Chondrocyte (in vitro differentiated cells): ENCODE results near the gene CEP350. TPM values are rescaled to one million over a fixed set of nuclear protein-coding genes. Genes with fewer than 3 reads are reported as not detected.
"Not testable (repeated sequence)": the region's sequence is repeated elsewhere in the genome, so short reads cannot be mapped to it uniquely, and the experiment has no call there.

Experiments used
- DNase-seq: peaks from one replicate; pipeline ENCODE4 v3.0.0; 2021; ENCODE audit warnings: mixed read lengths, low spot score
- H3K27ac Mint-ChIP-seq: one replicate; pipeline ENCODE4 v1.8.0; 2021; ENCODE audit warnings: mild to moderate bottlenecking, moderate library complexity, mixed read lengths; ENCODE audit not compliant: unreplicated experiment
- H3K27me3 Mint-ChIP-seq: 2 replicates; pipeline ENCODE4 v1.8.0; 2021; ENCODE audit warnings: low read depth, mixed read lengths
- H3K36me3 Mint-ChIP-seq: 2 replicates; pipeline ENCODE4 v1.8.0; 2021; ENCODE audit warnings: low read depth, mixed read lengths
- H3K4me1 Mint-ChIP-seq: 2 replicates; pipeline ENCODE4 v1.8.0; 2021; ENCODE audit warnings: low read depth, mild to moderate bottlenecking, mixed read lengths
- H3K4me3 Mint-ChIP-seq: one replicate; pipeline ENCODE4 v1.8.0; 2021; ENCODE audit warnings: mild to moderate bottlenecking, moderate library complexity, mixed read lengths; ENCODE audit not compliant: unreplicated experiment
- H3K9me3 Mint-ChIP-seq: 2 replicates; pipeline ENCODE4 v1.8.0; 2021; ENCODE audit warnings: low read depth, mixed read lengths
- CTCF ChIP-seq: fragments of 200-600 bp; sonication (generic); IDR thresholded peaks from 2 replicates; pipeline ENCODE4 v1.5.0; 2021; ENCODE audit warnings: antibody characterized with exemption, mild to moderate bottlenecking, moderate library complexity
- total RNA-seq: library from RNA; stranded (reverse); gene quantifications from 3 replicates; pipeline ENCODE4 v1.2.1, GENCODE V29; 2021

The CEP350 gene
- total RNA-seq, 1 donor from 2014 or later, result 36.2 TPM

- H3K4me1 Mint-ChIP-seq, result peaks cover 10% of the 10 kb centered on the region
- TF ChIP-seq CTCF, result no peak
- H3K27ac Mint-ChIP-seq, result no peak overlapping the region
- DNase-seq, result no peak
- no peaks in the 10 kb centered on the region for H3K9me3 Mint-ChIP-seq
- H3K27me3 Mint-ChIP-seq, result no peaks in the 10 kb centered on the region
- H3K36me3 Mint-ChIP-seq, result peaks cover 5% of the 10 kb centered on the region
- H3K4me3 Mint-ChIP-seq, result no peak overlapping the region
Observed at GRCh38 chr1:180119837-180120236, 165.2 kb downstream of the CEP350 start.

- no peak for DNase-seq
- no peak overlapping the region for H3K4me3 Mint-ChIP-seq
- no peaks in the 10 kb centered on the region for H3K9me3 Mint-ChIP-seq
- no peaks in the 10 kb centered on the region for H3K27me3 Mint-ChIP-seq
- H3K36me3 Mint-ChIP-seq, result no peaks in the 10 kb centered on the region
- H3K4me1 Mint-ChIP-seq, result no peaks in the 10 kb centered on the region
- no peak for TF ChIP-seq CTCF
- no peak overlapping the region for H3K27ac Mint-ChIP-seq
Observed at GRCh38 chr1:180123463-180123936, 168.9 kb downstream of the CEP350 start.

GRCh38 chr1:180130651-180131050 is 176.0 kb downstream of the CEP350 start:
- H3K36me3 Mint-ChIP-seq, result no peaks in the 10 kb centered on the region
- H3K27me3 Mint-ChIP-seq, result no peaks in the 10 kb centered on the region
- no peak for TF ChIP-seq CTCF
- H3K4me1 Mint-ChIP-seq, result peaks cover 4% of the 10 kb centered on the region
- H3K27ac Mint-ChIP-seq, result no peak overlapping the region
- DNase-seq, result no peak
- no peak overlapping the region for H3K4me3 Mint-ChIP-seq
- H3K9me3 Mint-ChIP-seq, result peaks cover 3% of the 10 kb centered on the region

- no peak overlapping the region for H3K4me3 Mint-ChIP-seq
- peaks cover 5% of the 10 kb centered on the region for H3K9me3 Mint-ChIP-seq
- no peaks in the 10 kb centered on the region for H3K27me3 Mint-ChIP-seq
- no peak for DNase-seq
- TF ChIP-seq CTCF, result no peak
- peaks cover 7% of the 10 kb centered on the region for H3K4me1 Mint-ChIP-seq
- peak overlapping the region; percentile 52 for H3K27ac Mint-ChIP-seq
- no peaks in the 10 kb centered on the region for H3K36me3 Mint-ChIP-seq
Observed at GRCh38 chr1:180131510-180131909, 176.9 kb downstream of the CEP350 start.

GRCh38 chr1:180133193-180133592 is 178.6 kb downstream of the CEP350 start:
- peaks cover 12% of the 10 kb centered on the region for H3K9me3 Mint-ChIP-seq
- no peaks in the 10 kb centered on the region for H3K27me3 Mint-ChIP-seq
- H3K27ac Mint-ChIP-seq, result no peak overlapping the region
- no peak for TF ChIP-seq CTCF
- peaks cover 5% of the 10 kb centered on the region for H3K36me3 Mint-ChIP-seq
- peaks cover 8% of the 10 kb centered on the region for H3K4me1 Mint-ChIP-seq
- DNase-seq, result no peak
- no peak overlapping the region for H3K4me3 Mint-ChIP-seq

- not testable (repeated sequence) for DNase-seq
Observed at GRCh38 chr1:180133688-180134087, 179.1 kb downstream of the CEP350 start.

More at GRCh38 chr1:180133688-180134087, 179.1 kb downstream of the CEP350 start:
- not testable (repeated sequence) for H3K4me1 Mint-ChIP-seq, H3K36me3 Mint-ChIP-seq, H3K27ac Mint-ChIP-seq, H3K27me3 Mint-ChIP-seq, H3K4me3 Mint-ChIP-seq
- H3K9me3 Mint-ChIP-seq, result peaks cover 12% of the 10 kb centered on the region
